ENCODE measurements around the gene MBD6. TPM values are rescaled to one million over a fixed set of nuclear protein-coding genes. Genes with fewer than 3 reads are reported as not detected.

Gene MBD6
- total RNA-seq, 4 donors from 2014 or later: 14.8 to 41.4 (median 16.8) TPM

GRCh38 chr12:57511588-57512325 is 10.9 kb upstream of the MBD6 start:
- no peak for TF ChIP-seq CTCF (IDR thresholded peaks at IDR 0.05; ENCODE audit: low read depth)

GRCh38 chr12:57512665-57513064 is 10.0 kb upstream of the MBD6 start:
- TF ChIP-seq CTCF (IDR thresholded peaks at IDR 0.05; ENCODE audit: low read depth): no peak

- TF ChIP-seq CTCF (IDR thresholded peaks at IDR 0.05; ENCODE audit: low read depth): no peak
Measured at GRCh38 chr12:57513266-57513665, 9.4 kb upstream of the MBD6 start.

DNA sequence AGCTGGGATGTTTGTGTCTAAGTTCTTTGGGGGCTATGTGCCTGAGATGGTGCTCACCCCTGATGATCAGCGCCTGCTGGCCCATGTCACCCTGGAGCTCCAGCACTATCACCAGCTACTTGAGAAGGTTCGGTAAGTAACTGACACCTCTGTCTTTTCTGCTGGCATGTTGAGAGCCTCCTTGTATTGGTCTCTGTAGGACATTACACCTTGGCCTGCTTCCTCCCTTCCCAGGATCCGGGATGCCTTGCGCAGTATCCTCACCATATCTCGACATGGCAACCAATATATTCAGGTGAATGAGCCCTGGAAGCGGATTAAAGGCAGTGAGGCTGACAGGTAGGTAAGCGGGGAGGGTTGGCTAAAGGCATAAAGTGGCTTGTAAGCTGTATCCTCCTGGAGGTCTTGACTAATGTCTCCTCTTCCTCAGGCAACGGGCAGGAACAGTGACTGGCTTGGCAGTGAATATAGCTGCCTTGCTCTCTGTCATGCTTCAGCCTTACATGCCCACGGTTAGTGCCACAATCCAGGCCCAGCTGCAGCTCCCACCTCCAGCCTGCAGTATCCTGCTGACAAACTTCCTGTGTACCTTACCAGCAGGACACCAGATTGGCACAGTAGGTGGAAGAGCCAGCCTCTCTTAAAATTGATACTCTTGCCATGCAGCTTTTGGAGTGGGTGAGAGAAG is 7.8 kb upstream of the MBD6 start:
- TF ChIP-seq CTCF (IDR thresholded peaks at IDR 0.05; ENCODE audit: low read depth): no peak

DNA sequence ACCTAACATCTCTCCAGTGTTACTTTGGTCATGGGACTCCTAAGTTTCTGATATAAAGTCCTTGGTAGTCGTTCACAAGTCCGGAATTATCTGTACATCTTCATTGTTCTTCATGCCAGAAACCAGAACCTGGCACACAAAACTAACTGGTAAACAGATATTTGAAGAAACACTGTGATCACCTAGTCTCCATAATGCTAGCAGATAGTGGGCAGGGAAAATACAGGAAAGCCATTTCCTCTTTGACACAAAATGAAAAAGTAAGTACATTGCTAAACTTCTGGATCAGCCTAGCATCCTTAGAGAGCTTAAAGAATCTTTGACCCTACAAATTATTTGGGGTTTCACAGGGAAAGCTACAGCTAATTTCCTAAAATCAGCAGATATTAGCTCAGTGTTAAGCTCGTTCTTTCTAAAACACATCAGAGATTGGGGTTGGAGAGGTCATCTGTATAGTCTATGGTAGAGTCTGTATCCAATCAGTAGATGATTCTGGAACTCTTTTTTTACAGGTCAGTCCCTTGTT is 7.2 kb upstream of the MBD6 start:
- TF ChIP-seq CTCF (IDR thresholded peaks at IDR 0.05; ENCODE audit: low read depth): no peak

- no peak for TF ChIP-seq CTCF (IDR thresholded peaks at IDR 0.05; ENCODE audit: low read depth)
Measured at GRCh38 chr12:57515934-57516541, 6.6 kb upstream of the MBD6 start.

DNA sequence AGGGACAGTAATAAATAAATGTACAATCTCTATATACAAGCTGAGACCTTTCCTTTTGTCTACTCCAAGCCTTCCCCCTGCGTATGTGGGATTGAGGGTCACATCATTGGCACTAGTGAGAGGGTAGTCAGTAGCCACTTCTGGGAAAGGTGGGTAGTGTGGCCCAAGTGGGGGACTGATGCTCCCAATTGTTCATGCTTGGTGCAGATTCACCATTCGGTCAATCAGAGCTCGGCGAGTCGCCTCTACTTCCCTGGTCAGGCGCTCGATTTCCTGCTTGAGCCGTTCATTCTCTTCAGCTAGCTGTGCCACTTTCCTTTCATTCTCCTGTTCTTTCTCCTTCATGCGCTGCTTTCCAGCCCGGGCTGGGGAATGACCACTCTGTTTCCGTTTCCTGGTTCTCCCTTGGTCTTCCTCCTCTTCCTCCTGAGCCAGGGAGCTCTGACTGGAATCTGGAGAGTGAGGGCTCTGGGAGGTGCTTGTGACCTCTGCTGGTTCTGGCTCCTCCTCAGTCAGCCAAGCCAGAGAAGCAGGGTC is 5.9 kb upstream of the MBD6 start:
- TF ChIP-seq CTCF (IDR thresholded peaks at IDR 0.05; ENCODE audit: low read depth): no peak
